Natural killer cell (primary cell): Measurements from ENCODE around the gene MYO16. TPM values are rescaled to one million over a fixed set of nuclear protein-coding genes. Genes with fewer than 3 reads are reported as not detected.

Experiments
- ATAC-seq, 3 donors: fragments of 150-1000 bp in 2 of 3; fragments of 200-7000 bp in 1 of 3; cut with Tn5 transposase; 1 replicate in 1 of 3; 2 replicates in 2 of 3; pipeline ENCODE4 v1.10.0; 2021; ENCODE audit warnings: mild to moderate bottlenecking in 2 of 3, moderate library complexity in 2 of 3
- DNase-seq, 2 donors: peaks; one replicate each; pipeline versions ENCODE4 v3.0.0 to v3.0.0-alpha.2; 2013 to 2021; ENCODE audit warnings: mixed read lengths in 1 of 2
- H3K27ac ChIP-seq: one replicate; pipeline ENCODE4 v1.5.1; 2013; ENCODE audit warnings: mild to moderate bottlenecking, low read length
- H3K27me3 ChIP-seq: one replicate; pipeline ENCODE4 v1.6.1; 2013; ENCODE audit warnings: low read length; ENCODE audit not compliant: control insufficient read depth, insufficient read depth
- H3K36me3 ChIP-seq: one replicate; pipeline ENCODE4 v1.6.1; 2013; ENCODE audit warnings: low read length; ENCODE audit not compliant: control insufficient read depth, insufficient read depth
- H3K4me1 ChIP-seq: one replicate; pipeline ENCODE4 v1.6.1; 2013; ENCODE audit warnings: low read length; ENCODE audit not compliant: control insufficient read depth, insufficient read depth
- H3K4me3 ChIP-seq: one replicate; pipeline ENCODE4 v1.5.1; 2013; ENCODE audit warnings: low read length
- H3K9me3 ChIP-seq: one replicate; pipeline ENCODE4 v1.6.1; 2013; ENCODE audit warnings: low read length; ENCODE audit not compliant: control insufficient read depth, insufficient read depth
- H3K27ac Mint-ChIP-seq, 2 donors: one replicate each; pipeline ENCODE4 v1.8.0; 2022; ENCODE audit warnings: mild to moderate bottlenecking in 2 of 2, mixed read lengths in 2 of 2, moderate library complexity in 1 of 2
- H3K27me3 Mint-ChIP-seq, 2 donors: one replicate each; pipeline ENCODE4 v1.8.0; 2022; ENCODE audit warnings: low read depth in 2 of 2, mixed read lengths in 2 of 2
- H3K36me3 Mint-ChIP-seq: one replicate; pipeline ENCODE4 v1.8.0; 2022; ENCODE audit warnings: mixed read lengths
- H3K4me1 Mint-ChIP-seq, 2 donors: one replicate each; pipeline ENCODE4 v1.8.0; 2022; ENCODE audit warnings: mixed read lengths in 2 of 2
- H3K4me3 Mint-ChIP-seq: one replicate; pipeline ENCODE4 v1.8.0; 2022; ENCODE audit warnings: mild to moderate bottlenecking, moderate library complexity, mixed read lengths
- H3K9me3 Mint-ChIP-seq, 2 donors: one replicate each; pipeline ENCODE4 v1.8.0; 2022; ENCODE audit warnings: mixed read lengths in 2 of 2
- CTCF ChIP-seq: fragments of 200-600 bp; IDR thresholded peaks from one replicate; pipeline ENCODE4 v1.8.0; 2022; ENCODE audit warnings: antibody characterized with exemption
- WGBS: methylation state at CpG from one replicate; pipeline ENCODE4 v1.1.7; 2013; ENCODE audit warnings: missing lambda C conversion rate; ENCODE audit not compliant: insufficient coverage; 5-methylcytosine and 5-hydroxymethylcytosine counted together
- intact Hi-C: fragments of 100-400 bp; cut with micrococcal nuclease; formaldehyde crosslinking; loops from one replicate; pipeline ENCODE4 v1.14.2; 2022
- total RNA-seq, 4 donors: library from RNA; stranded (reverse); fragments of 120-200 nt in 1 of 4; gene quantifications; one replicate each; pipeline versions ENCODE4 v1.2.3 to v1.2.4, GENCODE V29; 2013 to 2022

The MYO16 gene
- total RNA-seq, 3 donors from 2014 or later (not counting 1 experiment from before 2014, with no cell fraction given) = 0.28 TPM; not detected in 2

GRCh38 chr13:109226631-109227030 lies 597.2 kb downstream of the MYO16 start:
- Histone ChIP-seq H3K27me3 (no peaks in the 10 kb centered on the region), H3K4me3 (no peak overlapping the region), H3K9me3 (peaks cover 7% of the 10 kb centered on the region), H3K36me3 (no peaks in the 10 kb centered on the region), H3K4me1 (no peaks in the 10 kb centered on the region), H3K27ac (no peak overlapping the region)
- TF ChIP-seq CTCF = no peak
- 78% methylated on average over 1 of the region's 1 CpG for WGBS
- DNase-seq (no peak), ATAC-seq (no peak)
- no peaks in the 10 kb centered on the region for H3K4me1 Mint-ChIP-seq
- no peaks in the 10 kb centered on the region for H3K36me3 Mint-ChIP-seq
- H3K9me3 Mint-ChIP-seq = peaks cover 3 to 7% of the 10 kb centered on the region in 2 donors
- no peak overlapping the region for H3K27ac Mint-ChIP-seq
- intact Hi-C loops = no loop called here
- H3K4me3 Mint-ChIP-seq = no peak overlapping the region
- peaks cover 0 to 4% of the 10 kb centered on the region in 2 donors for H3K27me3 Mint-ChIP-seq

- no peaks in the 10 kb centered on the region for H3K27me3 ChIP-seq
- no peaks in the 10 kb centered on the region for H3K4me1 ChIP-seq
- intact Hi-C loops = no loop called here
- TF ChIP-seq CTCF = no peak
- 69% methylated on average over 4 of the region's 5 CpGs for WGBS
- no peak for ATAC-seq
- H3K27ac Mint-ChIP-seq = no peak overlapping the region
- H3K9me3 Mint-ChIP-seq = peaks cover 3 to 7% of the 10 kb centered on the region in 2 donors
- H3K27ac ChIP-seq = no peak overlapping the region
- H3K4me1 Mint-ChIP-seq = no peaks in the 10 kb centered on the region
- H3K27me3 Mint-ChIP-seq = peaks cover 0 to 4% of the 10 kb centered on the region in 2 donors
- no peaks in the 10 kb centered on the region for H3K36me3 Mint-ChIP-seq
- H3K36me3 ChIP-seq = no peaks in the 10 kb centered on the region
- H3K9me3 ChIP-seq = peaks cover 7% of the 10 kb centered on the region
- no peak overlapping the region for H3K4me3 Mint-ChIP-seq
- DNase-seq = no peak
- H3K4me3 ChIP-seq = no peak overlapping the region
Measured at GRCh38 chr13:109227344-109227940, 598.0 kb downstream of the MYO16 start.

GRCh38 chr13:109228211-109228610 lies 598.8 kb downstream of the MYO16 start:
- no peak for TF ChIP-seq CTCF
- no peaks in the 10 kb centered on the region for H3K4me1 ChIP-seq
- no peaks in the 10 kb centered on the region for H3K4me1 Mint-ChIP-seq
- H3K9me3 Mint-ChIP-seq = peaks cover 3 to 7% of the 10 kb centered on the region in 2 donors
- H3K27ac ChIP-seq = no peak overlapping the region
- peaks cover 3% of the 10 kb centered on the region for H3K9me3 ChIP-seq
- no peaks in the 10 kb centered on the region for H3K27me3 ChIP-seq
- peaks cover 0 to 4% of the 10 kb centered on the region in 2 donors for H3K27me3 Mint-ChIP-seq
- intact Hi-C loops = no loop called here
- H3K36me3 ChIP-seq = no peaks in the 10 kb centered on the region
- H3K4me3 ChIP-seq = no peak overlapping the region
- no peak overlapping the region for H3K4me3 Mint-ChIP-seq
- H3K27ac Mint-ChIP-seq = no peak overlapping the region
- H3K36me3 Mint-ChIP-seq = no peaks in the 10 kb centered on the region
- no peak for DNase-seq
- 76% methylated on average over 3 of the region's 3 CpGs for WGBS
- no peak for ATAC-seq

- H3K27ac Mint-ChIP-seq = no peak overlapping the region
- no peaks in the 10 kb centered on the region for H3K27me3 ChIP-seq
- H3K4me3 ChIP-seq = no peak overlapping the region
- H3K9me3 ChIP-seq = no peaks in the 10 kb centered on the region
- no peaks in the 10 kb centered on the region for H3K4me1 Mint-ChIP-seq
- H3K27me3 Mint-ChIP-seq = peaks cover 8 to 9% of the 10 kb centered on the region in 2 donors
- TF ChIP-seq CTCF = no peak
- no peak for ATAC-seq
- no peaks in the 10 kb centered on the region for H3K36me3 ChIP-seq
- H3K4me1 ChIP-seq = no peaks in the 10 kb centered on the region
- H3K27ac ChIP-seq = no peak overlapping the region
- H3K4me3 Mint-ChIP-seq = no peak overlapping the region
- H3K36me3 Mint-ChIP-seq = no peaks in the 10 kb centered on the region
- DNase-seq = no peak
- WGBS = 87% methylated on average over 1 of the region's 1 CpG
- peaks cover 3 to 7% of the 10 kb centered on the region in 2 donors for H3K9me3 Mint-ChIP-seq
- intact Hi-C loops = no loop called here
Measured at GRCh38 chr13:109231888-109232287, 602.5 kb downstream of the MYO16 start.
